Upper lobe of right lung (tissue), 1 donor: ENCODE measurements around the gene CAMK1G. TPM values are rescaled to one million over a fixed set of nuclear protein-coding genes. Genes with fewer than 3 reads are reported as not detected.

Source experiments
- ATAC-seq: fragments of 200-7000 bp; cut with Tn5 transposase; one replicate; pipeline ENCODE4 v1.9.1; 2020; ENCODE audit warnings: mild to moderate bottlenecking, moderate library complexity
- DNase-seq: peaks from one replicate; pipeline ENCODE4 v3.0.0-alpha.2; 2020
- H3K27ac ChIP-seq: fragments of 200-600 bp; one replicate; pipeline ENCODE4 v1.8.0; 2022
- H3K27me3 ChIP-seq: fragments of 200-600 bp; one replicate; pipeline ENCODE4 v1.8.0; 2022; ENCODE audit warnings: mild to moderate bottlenecking
- H3K36me3 ChIP-seq: fragments of 200-600 bp; one replicate; pipeline ENCODE4 v1.8.0; 2022
- H3K4me1 ChIP-seq: fragments of 200-600 bp; one replicate; pipeline ENCODE4 v1.8.0; 2022
- H3K4me3 ChIP-seq: fragments of 200-600 bp; one replicate; pipeline ENCODE4 v1.8.0; 2022; ENCODE audit warnings: mild to moderate bottlenecking
- H3K9me3 ChIP-seq: fragments of 200-600 bp; one replicate; pipeline ENCODE4 v1.8.0; 2022
- intact Hi-C: fragments of 100-400 bp; cut with DNase I; formaldehyde crosslinking; loops from one replicate; pipeline ENCODE4 v1.11.0; 2022
- total RNA-seq: library from RNA; stranded (reverse); fragmentation: NEBNext Ultra II Directional; extraction: Animal tissue kit (Norgen Biotek cat#: 25700); gene quantifications from one replicate; pipeline ENCODE4 v1.2.1, GENCODE V29; 2021
- TF ChIP-seq, protein P1 (sequence below): fragments of 200-600 bp; IDR thresholded peaks from one replicate; pipeline ENCODE4 v1.8.0; 2022; ENCODE audit warnings: antibody characterized with exemption
- donor health status: DM: no; HTN: yes; CAD: no; lungs with severe emphysema.

The CAMK1G gene
- total RNA-seq, 1 donor from 2014 or later = 1.4 TPM

DNA sequence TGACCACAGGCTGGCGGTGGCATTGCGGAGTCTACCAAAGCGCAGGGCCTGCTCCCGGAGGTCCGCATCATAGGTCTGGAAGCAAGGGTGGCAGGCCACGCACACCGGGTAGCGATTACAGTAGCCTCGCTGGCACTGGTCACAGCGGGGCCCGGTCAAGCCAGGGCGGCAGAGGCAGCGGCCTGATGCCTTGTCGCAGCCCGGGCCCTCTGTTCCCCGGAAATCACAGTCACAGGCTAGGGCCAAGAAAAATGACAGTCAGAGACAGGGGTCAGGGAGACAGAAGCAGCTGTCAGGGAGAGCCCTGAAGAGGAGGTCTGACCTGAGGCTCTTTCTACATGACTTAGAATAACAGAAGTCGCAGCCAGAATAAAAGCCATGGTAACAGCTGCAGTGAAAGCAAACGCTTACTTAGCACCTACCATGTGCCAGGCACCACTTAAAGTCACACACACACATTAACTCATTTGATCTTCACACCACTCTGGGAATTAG, 42.3 kb downstream of the CAMK1G start:
- Histone ChIP-seq H3K27me3 (no peaks in the 10 kb centered on the region), H3K27ac (no peak overlapping the region), H3K4me3 (no peak overlapping the region), H3K9me3 (no peaks in the 10 kb centered on the region), H3K4me1 (peaks cover 19% of the 10 kb centered on the region), H3K36me3 (no peaks in the 10 kb centered on the region)
- TF ChIP-seq, protein P1, sequence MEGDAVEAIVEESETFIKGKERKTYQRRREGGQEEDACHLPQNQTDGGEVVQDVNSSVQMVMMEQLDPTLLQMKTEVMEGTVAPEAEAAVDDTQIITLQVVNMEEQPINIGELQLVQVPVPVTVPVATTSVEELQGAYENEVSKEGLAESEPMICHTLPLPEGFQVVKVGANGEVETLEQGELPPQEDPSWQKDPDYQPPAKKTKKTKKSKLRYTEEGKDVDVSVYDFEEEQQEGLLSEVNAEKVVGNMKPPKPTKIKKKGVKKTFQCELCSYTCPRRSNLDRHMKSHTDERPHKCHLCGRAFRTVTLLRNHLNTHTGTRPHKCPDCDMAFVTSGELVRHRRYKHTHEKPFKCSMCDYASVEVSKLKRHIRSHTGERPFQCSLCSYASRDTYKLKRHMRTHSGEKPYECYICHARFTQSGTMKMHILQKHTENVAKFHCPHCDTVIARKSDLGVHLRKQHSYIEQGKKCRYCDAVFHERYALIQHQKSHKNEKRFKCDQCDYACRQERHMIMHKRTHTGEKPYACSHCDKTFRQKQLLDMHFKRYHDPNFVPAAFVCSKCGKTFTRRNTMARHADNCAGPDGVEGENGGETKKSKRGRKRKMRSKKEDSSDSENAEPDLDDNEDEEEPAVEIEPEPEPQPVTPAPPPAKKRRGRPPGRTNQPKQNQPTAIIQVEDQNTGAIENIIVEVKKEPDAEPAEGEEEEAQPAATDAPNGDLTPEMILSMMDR = no peak
- ATAC-seq (no peak), DNase-seq (no peak)
- intact Hi-C loops = no loop called here

DNA sequence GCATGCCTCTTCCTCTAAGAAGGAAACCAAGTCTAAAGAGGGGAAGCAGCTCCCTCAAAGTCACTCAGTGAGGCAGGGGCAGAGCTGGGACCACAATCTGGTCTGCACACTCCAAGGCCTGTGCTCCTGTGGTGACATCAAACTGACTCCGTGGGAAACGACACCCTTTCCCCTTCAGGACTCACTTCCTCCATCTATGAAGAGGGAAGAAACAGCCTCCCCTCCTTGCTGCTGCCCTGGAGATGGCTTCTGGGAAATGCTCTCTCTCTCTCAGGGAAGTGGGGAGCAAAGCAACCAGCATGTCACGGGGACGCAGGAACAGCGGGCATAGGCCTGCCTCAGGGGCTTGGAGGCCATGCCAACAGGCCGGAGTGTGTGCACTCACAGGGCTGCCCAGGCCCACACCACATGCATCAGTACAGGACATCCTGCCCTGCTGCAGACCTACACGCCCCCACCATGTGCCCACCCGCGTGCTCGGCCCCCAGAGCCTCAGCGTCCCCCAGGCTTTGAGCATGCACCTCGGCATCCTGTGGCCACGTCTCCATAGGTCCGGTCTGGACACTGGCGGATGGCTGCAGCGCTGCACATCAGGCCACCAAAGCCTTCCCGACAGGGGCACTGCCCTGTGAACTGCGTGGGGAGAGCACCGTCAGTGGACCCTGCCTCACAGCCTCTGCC, 43.0 kb downstream of the CAMK1G start:
- ATAC-seq = peak; percentile 37
- TF ChIP-seq, protein P1 = no peak
- intact Hi-C loops = no loop called here
- no peaks in the 10 kb centered on the region for H3K9me3 ChIP-seq
- no peak overlapping the region for H3K27ac ChIP-seq
- peaks cover 19% of the 10 kb centered on the region for H3K4me1 ChIP-seq
- no peak for DNase-seq
- no peaks in the 10 kb centered on the region for H3K36me3 ChIP-seq
- no peak overlapping the region for H3K4me3 ChIP-seq
- no peaks in the 10 kb centered on the region for H3K27me3 ChIP-seq

DNA sequence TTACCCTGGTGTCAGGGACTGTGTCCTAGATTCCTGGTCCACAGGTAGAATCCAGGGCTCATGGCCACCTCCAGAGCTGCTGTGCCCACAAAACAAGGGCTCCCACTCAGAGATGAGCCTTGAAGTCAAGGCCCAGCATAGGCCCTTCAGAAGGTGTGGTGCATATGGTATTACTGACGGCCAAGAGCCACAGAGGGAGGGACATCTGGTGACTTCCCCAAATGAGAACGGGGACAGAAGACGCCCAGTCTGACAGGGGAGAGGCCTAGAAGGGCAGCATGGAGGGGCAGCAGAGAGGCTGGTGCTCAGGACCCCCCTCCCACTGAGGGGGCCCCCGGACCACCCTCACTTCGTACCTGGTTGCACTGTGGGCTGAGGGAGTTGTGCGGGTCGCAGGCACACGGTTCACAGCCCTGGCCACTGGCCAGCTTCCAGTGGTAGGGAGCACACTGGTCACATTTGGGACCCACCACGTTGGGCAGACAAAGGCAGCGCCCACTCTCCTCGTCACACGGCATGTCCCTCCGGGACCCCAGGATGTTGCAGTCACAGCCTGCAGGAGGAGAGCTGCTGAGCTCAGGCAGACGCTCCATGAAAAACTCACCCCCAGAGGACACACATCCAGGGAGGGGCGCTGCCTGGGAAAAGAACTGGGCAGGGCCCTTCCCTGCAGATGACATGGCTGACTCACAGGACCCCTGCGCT, 43.7 kb downstream of the CAMK1G start:
- H3K4me1 ChIP-seq = peaks cover 19% of the 10 kb centered on the region
- H3K27ac ChIP-seq = no peak overlapping the region
- H3K27me3 ChIP-seq = no peaks in the 10 kb centered on the region
- DNase-seq (no peak), ATAC-seq (peak; percentile 67)
- H3K4me3 ChIP-seq = no peak overlapping the region
- no peaks in the 10 kb centered on the region for H3K9me3 ChIP-seq
- intact Hi-C loops = no loop called here
- no peaks in the 10 kb centered on the region for H3K36me3 ChIP-seq
- TF ChIP-seq, protein P1 = no peak

DNA sequence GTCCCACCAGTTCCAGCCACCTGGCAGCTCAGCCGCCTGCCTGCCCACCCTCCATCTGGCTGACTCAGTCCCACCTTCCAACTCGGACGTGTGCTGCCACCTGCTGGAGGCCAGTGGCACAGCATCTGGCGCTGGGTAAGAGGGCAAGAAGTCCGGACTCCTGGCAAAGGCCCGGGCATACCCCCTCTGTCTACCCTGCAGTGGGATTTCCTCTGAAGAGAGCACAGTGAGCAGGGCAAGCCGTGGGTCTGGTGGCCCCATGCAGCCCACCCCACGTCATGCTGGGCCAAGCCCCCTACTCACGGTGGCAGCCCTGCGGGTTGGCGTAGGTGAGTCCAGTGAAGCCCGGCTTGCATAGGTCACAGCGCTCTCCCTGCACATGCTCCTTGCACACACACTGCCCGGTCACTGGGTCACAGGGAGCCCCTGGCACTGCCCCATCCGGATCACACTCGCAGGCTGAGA, 44.2 kb downstream of the CAMK1G start:
- H3K27me3 ChIP-seq = no peaks in the 10 kb centered on the region
- intact Hi-C loops = no loop called here
- DNase-seq = peak; percentile 85
- H3K27ac ChIP-seq = no peak overlapping the region
- H3K4me1 ChIP-seq = peaks cover 19% of the 10 kb centered on the region
- H3K4me3 ChIP-seq = no peak overlapping the region
- no peaks in the 10 kb centered on the region for H3K9me3 ChIP-seq
- no peaks in the 10 kb centered on the region for H3K36me3 ChIP-seq
- ATAC-seq = peak; percentile 80
- TF ChIP-seq, protein P1 = peak; percentile 96

DNA sequence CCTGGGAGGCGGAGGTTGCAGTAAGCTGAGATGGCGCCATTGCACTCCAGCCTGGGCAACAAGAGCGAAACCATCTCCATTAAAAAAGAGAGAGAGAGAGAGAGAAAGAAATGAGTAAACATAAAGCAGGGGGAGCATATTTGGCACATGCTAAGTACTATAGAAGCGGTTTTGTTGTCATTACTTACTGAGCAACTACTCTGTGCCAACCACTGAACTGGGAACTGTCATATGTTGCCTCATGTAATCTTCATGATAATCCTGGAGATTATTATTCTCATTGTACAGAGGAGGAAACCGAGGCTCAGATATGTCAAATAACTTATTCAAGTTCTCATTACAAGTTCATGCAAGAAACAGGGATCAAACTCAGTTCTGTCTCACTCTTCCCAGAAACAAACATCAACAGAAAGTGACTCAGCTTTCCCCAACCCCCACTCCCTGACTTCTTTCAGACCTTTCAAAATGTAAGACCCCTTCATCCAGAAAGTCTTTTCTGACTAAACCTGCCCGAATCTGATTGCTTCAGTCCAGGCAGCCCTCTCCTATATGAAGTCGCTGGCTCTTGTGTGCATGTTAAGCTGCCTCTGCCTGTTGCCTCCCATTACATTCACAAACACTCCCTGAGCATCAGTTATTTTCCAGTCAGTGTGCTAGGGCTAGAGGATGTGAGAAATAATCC, 45.2 kb downstream of the CAMK1G start:
- TF ChIP-seq, protein P1 = no peak
- intact Hi-C loops = no loop called here
- no peak for ATAC-seq
- H3K9me3 ChIP-seq = no peaks in the 10 kb centered on the region
- H3K36me3 ChIP-seq = no peaks in the 10 kb centered on the region
- H3K4me3 ChIP-seq = no peak overlapping the region
- no peak for DNase-seq
- H3K4me1 ChIP-seq = peaks cover 19% of the 10 kb centered on the region
- H3K27ac ChIP-seq = no peak overlapping the region
- no peaks in the 10 kb centered on the region for H3K27me3 ChIP-seq
